Muscle of back (tissue), 11 donors: Measurements from ENCODE around the gene EDC3. TPM values are rescaled to one million over a fixed set of nuclear protein-coding genes. Genes with fewer than 3 reads are reported as not detected.
A peak's percentile ranks its signal among the peaks of the same experiment; 100 is the strongest.
"Not testable (repeated sequence)": the region's sequence is repeated elsewhere in the genome, so short reads cannot be mapped to it uniquely, and the experiment has no call there.

ENCODE experiments used
- DNase-seq, 3 donors: peaks; one replicate each; pipeline versions ENCODE4 v3.0.0 to v3.0.0-alpha.2; 2013
- polyA plus RNA-seq, 10 donors: library from polyadenylated mRNA; unstranded; fragments of 120-200 nt; gene quantifications; one replicate each; pipeline ENCODE4 v1.2.1, GENCODE V29; 2013; ENCODE audit not compliant: insufficient read length in 10 of 10

Gene EDC3
- polyA plus RNA-seq, 10 donors = 21.4 to 35.1 (median 23.5) TPM

GRCh38 chr15:74712311-74712710 is 16.5 kb upstream of the EDC3 start:
- DNase-seq = no peak

- no peak for DNase-seq
These were observed 14.7 kb upstream of the EDC3 start for GRCh38 chr15:74710319-74711094.

- DNase-seq = no peak
These were observed 14.1 kb upstream of the EDC3 start for GRCh38 chr15:74709892-74710291.

GRCh38 chr15:74709011-74709410 is 13.2 kb upstream of the EDC3 start:
- no peak for DNase-seq

- no peak for DNase-seq
These were observed 984 bp upstream of the EDC3 start for GRCh38 chr15:74696808-74697207.

- DNase-seq = no peak
These were observed 540 bp upstream of the EDC3 start for GRCh38 chr15:74696398-74696729.

- no peak for DNase-seq
These were observed 3.5 kb downstream of the EDC3 start for GRCh38 chr15:74692327-74692726.

DNA sequence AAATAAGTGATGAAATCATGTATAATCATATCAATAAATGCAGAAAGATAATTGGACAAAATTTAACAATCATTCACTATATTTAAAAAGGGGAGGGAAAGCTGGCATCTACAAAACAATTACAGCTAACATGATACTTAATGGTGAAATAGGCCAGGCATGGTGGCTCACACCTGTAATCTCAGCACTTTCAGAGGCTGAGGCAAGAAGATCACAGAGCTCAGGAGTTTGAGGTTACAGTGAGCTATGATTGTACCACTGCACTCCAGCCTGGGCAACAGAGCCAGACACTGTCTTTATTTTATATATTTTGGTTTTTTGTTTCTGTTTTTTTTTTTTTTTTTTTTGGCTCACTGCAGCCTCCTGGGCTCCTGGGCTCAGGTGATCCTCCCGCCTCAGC is 12.1 kb downstream of the EDC3 start:
- DNase-seq = no peak

- no peak for DNase-seq
These were observed 12.9 kb downstream of the EDC3 start for GRCh38 chr15:74682954-74683353.

GRCh38 chr15:74680456-74680855 is 15.4 kb downstream of the EDC3 start:
- no peak for DNase-seq

GRCh38 chr15:74676801-74677200 is 19.0 kb downstream of the EDC3 start:
- DNase-seq = no peak

- DNase-seq = no peak
These were observed 21.7 kb downstream of the EDC3 start for GRCh38 chr15:74674161-74674560.

- DNase-seq = no peak
These were observed 26.2 kb downstream of the EDC3 start for GRCh38 chr15:74669627-74670026.

DNA sequence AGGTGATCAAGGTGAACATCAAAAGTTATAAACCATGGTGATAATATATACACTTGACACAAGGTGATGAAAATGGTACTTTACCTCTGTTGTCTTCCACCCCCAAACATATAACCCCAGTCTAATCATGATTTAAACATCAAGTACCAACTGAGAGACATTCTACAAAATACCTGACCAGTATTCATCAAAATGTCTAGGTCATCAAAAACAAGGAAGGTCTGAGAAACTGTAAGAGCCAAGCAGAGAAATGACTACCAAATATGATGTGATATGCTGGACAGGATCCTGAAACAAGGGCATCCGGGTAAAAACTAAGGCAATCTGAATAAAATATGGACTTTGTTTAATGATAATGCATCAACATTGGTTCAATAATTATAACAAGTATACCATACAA is 27.8 kb downstream of the EDC3 start:
- DNase-seq = no peak

DNA sequence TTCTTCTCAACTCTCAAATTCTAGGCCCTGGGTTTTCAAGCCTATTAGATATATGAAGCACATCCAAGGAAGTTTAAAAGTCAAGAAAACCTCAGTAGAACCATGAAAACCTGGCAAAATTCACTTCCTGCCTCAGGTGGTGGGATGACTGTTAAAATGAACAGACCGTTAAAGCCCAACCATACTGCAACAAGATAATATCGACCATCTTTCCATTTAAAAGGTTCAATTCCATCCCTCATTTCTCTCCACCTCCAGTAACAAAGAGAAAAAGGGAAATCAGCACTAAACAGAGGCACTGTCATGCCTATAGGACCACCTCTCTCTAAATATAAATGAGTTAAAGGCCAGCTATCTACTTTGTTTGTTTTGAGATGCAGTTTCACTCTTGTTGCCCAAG is 31.2 kb downstream of the EDC3 start:
- no peak for DNase-seq

DNA sequence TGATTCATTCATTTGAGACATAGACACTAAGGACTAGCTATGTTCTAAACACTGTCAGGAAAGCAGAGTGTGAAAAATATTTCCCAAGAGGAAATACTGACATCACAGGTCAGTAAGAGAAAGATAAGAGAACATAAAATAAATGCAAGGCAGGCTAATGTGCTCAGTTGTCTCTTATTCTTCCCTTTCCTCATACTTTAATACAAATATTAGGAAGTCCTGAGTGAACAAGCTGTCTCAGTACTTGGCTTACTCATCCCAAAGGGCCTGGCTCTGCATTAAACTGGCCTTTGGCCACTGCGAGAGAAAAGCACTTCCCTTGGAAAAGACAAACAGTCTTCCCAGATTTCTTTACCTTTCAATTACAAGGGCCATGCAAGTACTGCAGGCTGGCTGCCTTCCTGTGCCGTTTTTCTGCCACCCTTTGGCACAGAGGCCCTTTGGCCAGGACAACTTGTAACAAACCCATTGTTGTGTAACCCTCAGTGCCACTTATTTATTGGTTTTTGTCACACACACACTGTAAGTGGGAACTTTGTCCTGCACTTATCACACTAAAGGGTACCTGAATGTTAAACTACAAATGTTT is 31.7 kb downstream of the EDC3 start:
- no peak for DNase-seq

- no peak for DNase-seq
These were observed 32.4 kb downstream of the EDC3 start for GRCh38 chr15:74663303-74664027.

- no peak for DNase-seq
These were observed 33.6 kb downstream of the EDC3 start for GRCh38 chr15:74662064-74662860.

GRCh38 chr15:74661280-74661679 is 34.5 kb downstream of the EDC3 start:
- DNase-seq = not testable (repeated sequence)

- DNase-seq = peak in 1 of 3 donors; percentile 33
These were observed 38.0 kb downstream of the EDC3 start for GRCh38 chr15:74657846-74658245.

GRCh38 chr15:74656935-74657535 is 38.8 kb downstream of the EDC3 start:
- no peak for DNase-seq

DNA sequence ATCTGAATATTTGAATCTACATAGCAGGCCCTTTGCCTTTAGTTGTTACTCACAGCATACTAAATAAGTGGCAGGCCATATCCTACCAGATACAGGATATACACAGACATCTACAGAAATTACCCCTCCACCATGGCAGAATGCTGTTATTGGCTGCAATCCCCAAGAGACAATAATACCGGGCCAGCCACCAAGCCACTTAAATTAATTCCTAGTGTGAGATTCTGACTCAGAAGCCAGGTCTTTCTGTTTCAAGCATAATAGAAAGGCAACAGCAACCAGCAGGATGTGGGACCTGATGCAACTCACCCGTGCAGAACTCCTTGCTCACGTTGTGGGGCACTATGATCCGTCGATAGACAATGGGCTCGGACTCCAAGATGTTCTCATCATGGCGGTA is 40.4 kb downstream of the EDC3 start:
- DNase-seq = no peak
